Dendritic cell treated with granulocyte-macrophage colony-stimulating factor and Interleukin-4, amounts not matched to agents 40 ng/mL and 50 ng/mL, for 4 days (primary cell): Measurements from ENCODE around the gene CLMN.
A peak's percentile ranks its signal among the peaks of the same experiment; 100 is the strongest.

ENCODE experiments used
- H3K27ac Mint-ChIP-seq: one replicate; pipeline ENCODE4 v1.8.0; 2022; ENCODE audit warnings: mild to moderate bottlenecking, mixed read lengths
- H3K27me3 Mint-ChIP-seq: one replicate; pipeline ENCODE4 v1.8.0; 2022; ENCODE audit warnings: mild to moderate bottlenecking, mixed read lengths
- H3K36me3 Mint-ChIP-seq: one replicate; pipeline ENCODE4 v1.8.0; 2022; ENCODE audit warnings: low read depth, mixed read lengths
- H3K4me1 Mint-ChIP-seq: one replicate; pipeline ENCODE4 v1.8.0; 2022; ENCODE audit warnings: low read depth, mixed read lengths
- H3K4me3 Mint-ChIP-seq: one replicate; pipeline ENCODE4 v1.8.0; 2022; ENCODE audit warnings: mild to moderate bottlenecking, moderate library complexity, mixed read lengths
- H3K9me3 Mint-ChIP-seq: one replicate; pipeline ENCODE4 v1.8.0; 2022; ENCODE audit warnings: mixed read lengths
- intact Hi-C: fragments of 100-400 bp; cut with micrococcal nuclease; formaldehyde crosslinking; loops from one replicate; pipeline ENCODE4 v1.15.0; 2022

Gene CLMN

DNA sequence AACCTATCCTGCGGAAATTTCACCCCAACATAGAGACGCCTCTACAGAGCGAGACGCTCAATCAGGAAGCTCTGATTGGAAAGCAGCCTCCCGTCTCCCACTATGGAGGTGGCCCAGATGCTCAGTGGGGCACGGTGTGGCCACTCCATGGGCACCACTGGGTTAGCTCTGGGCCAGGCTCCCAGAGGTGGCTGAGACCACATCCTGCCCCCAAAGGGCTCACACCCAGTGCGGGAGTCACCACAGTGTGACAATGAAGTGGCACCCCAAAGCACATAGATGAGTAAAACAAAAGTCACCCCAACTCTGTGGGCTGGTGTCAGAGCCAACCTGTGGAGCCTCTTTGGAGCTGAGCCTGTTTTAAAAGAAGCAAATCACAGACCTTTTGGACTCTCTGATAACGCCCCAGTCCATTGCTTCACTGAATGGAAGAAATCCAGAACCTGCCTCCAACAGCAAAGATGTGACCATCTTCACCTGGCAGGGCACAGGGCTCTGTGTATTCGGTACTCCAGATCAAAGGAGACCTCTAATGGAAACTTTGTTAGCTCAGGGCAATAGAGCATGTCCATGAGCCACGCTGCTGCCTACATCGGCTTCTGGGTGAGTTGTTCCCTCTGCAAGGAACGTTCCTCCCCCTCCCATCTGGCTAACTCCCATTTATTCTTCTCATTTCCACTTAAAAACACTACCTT is 19.6 kb downstream of the CLMN start:
- Mint-ChIP-seq H3K4me1 (peaks cover 16% of the 10 kb centered on the region), H3K9me3 (no peaks in the 10 kb centered on the region), H3K4me3 (no peak overlapping the region), H3K27ac (no peak overlapping the region), H3K36me3 (no peaks in the 10 kb centered on the region), H3K27me3 (peaks cover 1% of the 10 kb centered on the region)
- intact Hi-C loops, result no loop called here

DNA sequence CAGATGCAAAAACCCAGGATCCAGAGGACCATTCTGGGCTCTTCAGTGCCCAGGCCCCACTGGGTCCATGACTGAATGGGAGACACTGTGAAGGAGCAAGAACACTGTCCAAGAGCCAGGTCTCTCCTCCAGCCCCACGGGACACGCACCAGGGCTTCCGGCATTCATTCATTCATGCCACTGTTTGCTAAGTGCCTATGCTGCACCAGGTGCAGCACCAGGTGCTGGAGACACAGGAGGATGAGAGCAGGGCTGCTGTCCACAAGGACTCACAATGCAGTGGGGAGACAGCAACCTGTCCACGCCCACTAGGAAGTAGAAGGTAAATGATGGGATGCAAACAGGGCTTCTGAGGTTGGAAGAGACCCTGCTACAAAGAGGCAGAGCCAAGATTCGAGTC is 20.4 kb downstream of the CLMN start:
- peaks cover 16% of the 10 kb centered on the region for H3K4me1 Mint-ChIP-seq
- peaks cover 1% of the 10 kb centered on the region for H3K27me3 Mint-ChIP-seq
- no peak overlapping the region for H3K4me3 Mint-ChIP-seq
- intact Hi-C loops, result no loop called here
- no peaks in the 10 kb centered on the region for H3K9me3 Mint-ChIP-seq
- no peaks in the 10 kb centered on the region for H3K36me3 Mint-ChIP-seq
- H3K27ac Mint-ChIP-seq, result no peak overlapping the region

DNA sequence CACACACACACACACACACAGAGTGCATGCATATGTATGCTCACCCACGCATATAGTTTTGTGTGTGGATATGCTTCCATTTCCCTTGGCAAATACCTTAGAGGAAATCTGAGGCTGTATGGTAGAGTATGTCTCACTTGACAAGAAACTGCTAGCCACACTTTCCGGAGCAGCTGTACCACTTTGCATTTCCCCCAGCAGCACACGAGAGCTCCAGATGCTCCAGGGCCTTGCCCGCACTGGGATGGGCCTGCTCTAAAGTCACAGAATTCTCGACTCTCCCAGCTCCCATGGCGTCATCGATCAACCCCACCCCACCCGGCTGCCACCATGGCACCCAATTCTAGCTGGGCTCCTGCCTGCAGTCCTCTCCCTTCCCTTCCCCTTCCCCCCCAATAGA is 21.9 kb downstream of the CLMN start:
- Mint-ChIP-seq H3K27ac (no peak overlapping the region), H3K27me3 (peaks cover 3% of the 10 kb centered on the region), H3K36me3 (no peaks in the 10 kb centered on the region), H3K9me3 (no peaks in the 10 kb centered on the region), H3K4me3 (no peak overlapping the region), H3K4me1 (peaks cover 20% of the 10 kb centered on the region)
- intact Hi-C loops, result no loop called here

DNA sequence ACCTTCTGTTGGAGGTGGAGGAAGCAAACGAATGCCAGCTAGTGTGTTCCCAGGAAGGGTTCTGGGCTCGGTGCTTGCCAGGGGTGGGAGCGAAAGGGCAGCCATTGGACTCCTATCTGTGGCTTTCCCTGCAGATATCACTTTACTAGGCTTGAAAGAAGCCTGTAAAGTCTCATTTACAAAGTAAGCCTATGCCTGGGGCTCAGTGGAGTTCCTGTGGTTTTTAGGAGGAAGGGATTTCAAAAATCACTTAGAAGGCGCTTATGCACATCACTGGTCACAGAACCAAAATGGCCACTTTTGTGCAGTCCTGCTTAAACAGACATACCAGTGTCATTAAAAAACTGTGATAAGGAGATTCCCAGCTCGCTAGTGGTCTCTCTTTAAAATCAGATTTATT is 22.7 kb downstream of the CLMN start:
- no peak overlapping the region for H3K27ac Mint-ChIP-seq
- no peaks in the 10 kb centered on the region for H3K9me3 Mint-ChIP-seq
- H3K4me3 Mint-ChIP-seq, result no peak overlapping the region
- peaks cover 3% of the 10 kb centered on the region for H3K27me3 Mint-ChIP-seq
- H3K36me3 Mint-ChIP-seq, result no peaks in the 10 kb centered on the region
- H3K4me1 Mint-ChIP-seq, result peaks cover 20% of the 10 kb centered on the region
- intact Hi-C loops, result no loop called here

DNA sequence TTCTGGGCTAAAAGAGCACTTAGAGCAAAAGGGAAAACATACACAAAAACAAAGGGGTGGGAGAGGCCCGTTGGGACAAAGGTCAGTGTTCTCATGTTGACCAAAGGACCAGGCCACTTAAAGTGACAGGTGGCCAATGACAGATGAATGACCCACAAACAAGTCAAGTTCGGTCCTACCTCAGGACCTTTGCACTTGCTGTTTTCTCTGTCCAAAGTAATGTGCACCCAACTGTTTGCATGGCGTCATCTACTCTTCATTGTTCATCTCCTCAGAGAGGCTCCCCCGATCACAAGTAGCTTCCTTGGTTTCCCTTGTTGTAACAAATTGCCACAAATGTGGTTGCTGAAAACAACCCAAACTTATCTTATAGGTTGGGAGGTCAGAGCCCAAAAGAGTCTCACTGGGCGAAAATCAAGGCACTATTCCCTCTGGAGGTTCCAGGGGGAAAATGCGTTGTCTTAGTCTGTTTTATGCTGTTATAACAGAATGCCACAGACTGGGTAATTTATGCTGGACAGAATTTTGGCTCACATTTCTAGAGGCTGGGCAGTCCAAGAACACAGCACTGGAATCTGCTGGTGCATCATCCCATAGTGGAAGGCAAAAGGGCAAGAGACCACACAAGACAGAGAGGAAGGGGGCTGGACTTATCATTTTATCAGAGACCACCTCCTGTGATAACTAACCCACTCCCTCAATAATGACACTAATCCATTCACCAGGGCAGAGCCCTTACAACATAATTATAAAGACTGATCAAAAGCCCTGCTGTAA is 23.9 kb downstream of the CLMN start:
- Mint-ChIP-seq H3K36me3 (no peaks in the 10 kb centered on the region), H3K9me3 (no peaks in the 10 kb centered on the region), H3K4me1 (peaks cover 32% of the 10 kb centered on the region), H3K27ac (no peak overlapping the region), H3K4me3 (no peak overlapping the region), H3K27me3 (peaks cover 5% of the 10 kb centered on the region)
- intact Hi-C loops, result no loop called here

DNA sequence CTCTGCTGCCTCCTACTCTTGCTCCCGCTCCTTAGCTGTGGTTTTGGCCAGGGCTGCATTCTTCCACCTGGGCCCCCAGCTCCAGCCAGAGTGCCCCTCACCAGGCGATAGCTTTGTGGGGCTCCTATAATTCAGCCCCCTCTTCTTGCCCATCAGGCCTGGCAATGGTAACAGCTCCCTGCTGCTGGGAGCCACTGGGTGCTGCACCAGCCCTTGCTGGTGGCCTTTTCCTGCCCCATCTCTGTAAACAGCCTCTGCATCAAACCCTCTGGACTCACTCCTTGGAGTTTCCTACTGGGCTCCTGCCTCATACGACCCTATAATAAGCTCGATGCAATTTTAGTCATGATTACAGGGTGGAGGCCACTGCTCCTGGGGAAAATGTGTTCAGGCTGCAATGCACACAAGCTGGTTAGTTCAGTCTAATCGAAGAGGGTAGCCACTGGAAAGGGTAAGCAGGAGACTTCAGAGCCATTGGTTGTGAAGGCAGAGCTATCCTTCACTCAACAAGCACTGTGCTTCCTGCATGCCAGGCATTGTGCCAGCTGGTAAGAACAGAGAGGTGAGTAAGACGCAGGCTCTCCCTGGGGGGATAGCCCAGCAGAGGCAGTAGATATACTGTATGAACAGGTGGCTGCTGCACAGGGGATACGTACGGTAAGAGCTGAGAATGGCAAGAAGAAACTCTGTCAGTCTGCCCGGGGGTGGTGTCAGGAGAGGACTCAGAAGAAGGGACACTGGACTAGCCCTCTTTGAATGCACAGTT is 24.7 kb downstream of the CLMN start:
- peaks cover 5% of the 10 kb centered on the region for H3K27me3 Mint-ChIP-seq
- intact Hi-C loops, result no loop called here
- H3K27ac Mint-ChIP-seq, result no peak overlapping the region
- no peaks in the 10 kb centered on the region for H3K9me3 Mint-ChIP-seq
- H3K4me3 Mint-ChIP-seq, result no peak overlapping the region
- peaks cover 30% of the 10 kb centered on the region for H3K4me1 Mint-ChIP-seq
- H3K36me3 Mint-ChIP-seq, result no peaks in the 10 kb centered on the region

DNA sequence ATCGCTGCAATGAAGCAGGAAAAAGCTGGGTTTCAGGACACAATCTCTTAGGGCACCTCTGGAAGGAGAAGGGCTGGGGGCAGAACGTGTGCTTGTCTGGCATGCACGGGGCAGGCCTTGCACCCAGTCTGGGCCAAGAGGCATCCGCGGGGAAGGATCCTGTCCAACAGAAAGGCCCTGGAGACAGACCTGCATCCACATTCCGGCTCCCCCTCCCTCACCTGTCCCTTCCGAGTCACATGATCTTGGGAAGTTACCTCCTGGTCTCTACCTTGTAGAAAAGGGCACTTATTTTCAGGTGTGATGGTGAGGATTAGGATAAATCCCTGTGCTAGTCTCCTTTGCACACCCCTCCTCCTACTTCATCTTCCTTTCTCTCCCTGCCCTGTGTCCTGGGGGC is 25.4 kb downstream of the CLMN start:
- Mint-ChIP-seq H3K27me3 (peaks cover 5% of the 10 kb centered on the region), H3K4me1 (peaks cover 30% of the 10 kb centered on the region), H3K36me3 (no peaks in the 10 kb centered on the region), H3K27ac (no peak overlapping the region), H3K4me3 (no peak overlapping the region), H3K9me3 (no peaks in the 10 kb centered on the region)
- intact Hi-C loops, result no loop called here

DNA sequence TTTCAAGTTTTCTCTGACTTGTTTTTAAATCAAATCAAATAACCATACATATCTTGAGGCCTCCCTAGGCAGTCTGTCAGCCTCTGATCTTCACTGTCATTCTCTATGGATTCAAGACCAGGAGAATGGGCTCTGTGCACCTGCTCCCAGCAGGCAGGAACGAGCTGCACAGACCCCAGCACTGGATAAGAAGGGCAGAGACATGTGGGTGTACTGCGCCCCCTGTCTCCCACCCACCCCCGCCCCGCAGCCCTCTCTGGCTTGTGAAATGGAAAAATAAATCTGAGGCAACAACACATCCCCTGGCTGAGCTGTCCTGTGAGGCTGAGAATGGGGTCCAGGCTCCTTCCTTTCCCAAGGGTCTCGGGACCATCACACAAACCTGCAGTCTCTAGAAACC is 26.3 kb downstream of the CLMN start:
- Mint-ChIP-seq H3K4me1 (peaks cover 30% of the 10 kb centered on the region), H3K36me3 (no peaks in the 10 kb centered on the region), H3K9me3 (no peaks in the 10 kb centered on the region), H3K4me3 (no peak overlapping the region), H3K27ac (no peak overlapping the region), H3K27me3 (peaks cover 5% of the 10 kb centered on the region)
- intact Hi-C loops, result no loop called here

DNA sequence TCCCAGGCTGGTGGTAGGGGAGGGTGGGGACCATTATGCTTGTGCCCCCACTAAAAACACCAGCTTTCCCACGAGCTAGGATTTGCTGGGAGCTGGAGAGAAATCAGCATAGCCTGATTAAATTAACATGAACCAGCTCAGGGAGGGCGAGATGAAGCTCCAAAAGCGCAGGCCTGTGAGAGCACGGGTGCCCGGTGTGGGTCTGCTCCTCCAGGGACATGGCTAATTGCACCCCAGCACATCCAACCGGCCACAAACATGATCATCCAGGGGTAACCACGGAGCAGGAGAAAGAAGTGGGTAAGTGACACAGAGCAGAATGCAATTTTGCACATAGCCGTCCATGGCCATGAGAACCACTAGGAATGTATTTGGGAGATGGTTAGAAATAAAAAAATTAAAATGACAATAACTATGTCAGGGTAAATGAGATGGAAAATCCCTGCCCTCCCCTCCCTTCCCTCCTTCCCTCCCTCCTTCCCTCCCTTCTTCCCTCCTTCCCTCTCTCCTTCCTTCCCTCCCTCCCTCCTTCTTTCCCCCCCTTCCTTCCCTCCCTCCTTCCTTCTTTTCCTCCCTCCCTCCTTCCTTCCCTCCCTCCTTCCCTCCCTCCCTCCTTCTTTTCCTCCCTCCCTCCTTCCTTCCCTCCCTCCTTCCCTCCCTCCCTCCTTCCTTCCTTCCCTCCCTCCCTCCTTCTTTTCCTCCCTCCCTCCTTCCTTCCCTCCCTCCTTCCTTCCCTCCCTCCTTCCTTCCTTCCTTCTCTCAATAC is 26.9 kb downstream of the CLMN start:
- Mint-ChIP-seq H3K27ac (no peak overlapping the region), H3K4me1 (peaks cover 30% of the 10 kb centered on the region), H3K4me3 (no peak overlapping the region), H3K36me3 (no peaks in the 10 kb centered on the region), H3K9me3 (no peaks in the 10 kb centered on the region), H3K27me3 (peaks cover 5% of the 10 kb centered on the region)
- intact Hi-C loops, result no loop called here

DNA sequence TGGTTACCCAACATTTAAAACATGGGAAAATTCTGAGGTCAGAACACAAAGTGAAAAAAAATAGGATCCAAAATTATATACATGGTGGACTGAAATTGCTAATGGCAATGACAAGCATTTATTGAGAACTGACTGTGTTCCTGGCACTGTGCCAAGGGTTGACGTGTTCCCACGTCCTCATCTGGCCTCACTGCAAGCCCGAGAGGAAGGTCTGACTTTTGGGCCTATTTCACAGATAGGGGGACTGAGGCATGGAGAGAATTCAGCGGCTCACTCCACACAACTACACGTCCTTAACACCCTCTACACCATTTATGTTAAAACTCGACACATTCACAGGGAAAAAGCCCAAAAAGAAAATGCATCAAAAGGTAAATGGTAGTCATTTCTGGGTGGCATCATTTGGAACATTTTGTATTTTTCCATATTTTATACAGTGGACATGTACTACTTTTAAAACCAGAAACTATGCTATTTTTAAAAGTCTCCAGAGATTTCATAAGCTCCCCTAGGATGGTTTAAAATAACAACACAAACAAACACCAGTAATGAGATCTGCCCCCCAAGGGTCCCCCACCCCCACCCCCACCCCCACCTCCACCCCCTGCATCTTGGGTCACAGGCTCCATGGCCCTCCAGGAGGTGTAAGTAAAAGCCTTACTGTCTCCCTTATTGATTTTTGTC is 27.7 kb downstream of the CLMN start:
- intact Hi-C loops, result no loop called here
- H3K27me3 Mint-ChIP-seq, result peaks cover 5% of the 10 kb centered on the region

DNA sequence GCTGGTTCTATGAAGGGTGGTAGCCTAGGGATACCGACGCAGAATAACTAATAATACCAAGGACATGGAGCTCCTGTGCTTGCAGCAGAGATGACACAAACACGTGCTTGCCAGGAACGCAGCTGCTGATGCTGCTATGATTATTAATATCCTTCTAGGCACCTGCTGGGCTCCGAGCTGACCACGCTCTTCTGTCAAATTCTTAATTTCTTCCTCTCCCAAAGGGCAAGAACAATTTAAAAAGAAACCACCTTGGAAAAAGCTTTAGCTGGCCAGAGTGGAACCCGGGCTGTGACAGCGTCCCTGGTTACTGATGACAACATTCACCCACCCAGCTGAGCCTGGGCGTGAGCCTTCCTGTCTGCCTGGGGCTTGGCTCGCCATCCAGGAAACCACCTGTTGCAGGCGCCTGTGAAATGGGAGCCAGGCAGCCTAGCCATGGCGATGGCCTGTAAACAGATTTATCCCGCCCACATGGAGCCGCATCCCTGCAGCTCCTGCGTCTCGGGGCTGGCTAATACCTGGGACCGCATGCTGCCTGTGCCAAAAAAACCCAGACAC is 28.8 kb downstream of the CLMN start:
- Mint-ChIP-seq H3K27me3 (peaks cover 5% of the 10 kb centered on the region), H3K4me3 (no peak overlapping the region), H3K9me3 (no peaks in the 10 kb centered on the region), H3K4me1 (peaks cover 18% of the 10 kb centered on the region), H3K27ac (no peak overlapping the region), H3K36me3 (no peaks in the 10 kb centered on the region)
- intact Hi-C loops, result no loop called here

More for the DNA sequence above, 27.7 kb downstream of the CLMN start:
- H3K4me3 Mint-ChIP-seq, result no peak overlapping the region
- no peaks in the 10 kb centered on the region for H3K36me3 Mint-ChIP-seq
- peaks cover 25% of the 10 kb centered on the region for H3K4me1 Mint-ChIP-seq
- H3K27ac Mint-ChIP-seq, result peak overlapping the region; percentile 27
- no peaks in the 10 kb centered on the region for H3K9me3 Mint-ChIP-seq

DNA sequence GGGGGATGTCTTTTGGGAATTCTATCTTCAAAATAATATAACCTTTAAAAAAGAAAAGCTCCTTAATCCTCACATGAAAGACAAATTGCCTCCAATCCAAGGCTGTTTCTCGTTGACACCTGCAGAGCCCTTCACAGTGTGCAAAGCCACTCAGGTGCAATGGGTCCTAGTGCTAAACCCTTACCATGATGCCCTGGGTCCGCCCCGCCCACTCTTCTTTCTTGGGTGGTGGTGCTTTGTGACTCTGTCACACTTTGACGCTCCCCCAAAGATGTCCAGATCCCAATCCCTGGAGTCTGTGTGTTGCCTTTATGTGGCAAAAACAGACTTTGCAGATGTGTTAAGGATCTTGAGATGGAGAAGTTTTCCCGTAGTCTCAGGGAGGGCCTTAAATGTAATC is 29.7 kb downstream of the CLMN start:
- intact Hi-C loops, result no loop called here
- peaks cover 18% of the 10 kb centered on the region for H3K4me1 Mint-ChIP-seq
- H3K4me3 Mint-ChIP-seq, result no peak overlapping the region
- no peaks in the 10 kb centered on the region for H3K9me3 Mint-ChIP-seq
- peaks cover 4% of the 10 kb centered on the region for H3K27me3 Mint-ChIP-seq
- no peak overlapping the region for H3K27ac Mint-ChIP-seq
- H3K36me3 Mint-ChIP-seq, result no peaks in the 10 kb centered on the region
